Activated CD4-positive, alpha-beta T cell treated with anti-CD3 and anti-CD28 coated beads, Interleukin-2, amount 50 U/mL, for 1 hour (primary cell): ENCODE data around the gene ABCA7.

ENCODE experiments used
- DNase-seq: peaks from one replicate; pipeline ENCODE4 v3.0.0-alpha.2; 2020

The ABCA7 gene

GRCh38 chr19:1060689-1061088 lies 20.8 kb downstream of the ABCA7 start:
- DNase-seq = no peak

- DNase-seq = no peak
Observed at GRCh38 chr19:1061987-1062386, 22.1 kb downstream of the ABCA7 start.

GRCh38 chr19:1062387-1063029 lies 22.6 kb downstream of the ABCA7 start:
- no peak for DNase-seq

GRCh38 chr19:1063030-1063908 lies 23.4 kb downstream of the ABCA7 start:
- DNase-seq = peak; percentile 69

GRCh38 chr19:1063909-1064660 lies 24.2 kb downstream of the ABCA7 start:
- DNase-seq = no peak

GRCh38 chr19:1064661-1065605 lies 25.0 kb downstream of the ABCA7 start:
- DNase-seq = peak; percentile 74

GRCh38 chr19:1065606-1066109 lies 25.8 kb downstream of the ABCA7 start:
- DNase-seq = no peak

- no peak for DNase-seq
Observed at GRCh38 chr19:1066251-1066747, 26.4 kb downstream of the ABCA7 start.

- peak; percentile 80 for DNase-seq
Observed at GRCh38 chr19:1066748-1067340, 26.9 kb downstream of the ABCA7 start, which contains the start of gene ARHGAP45. ARHGAP45 (plus strand) TSS chr19:1067167; CDS start chr19:1067406, 239 bp downstream.

GRCh38 chr19:1067341-1067957 lies 27.5 kb downstream of the ABCA7 start:
- peak; percentile 68 for DNase-seq

GRCh38 chr19:1068009-1069001 lies 28.4 kb downstream of the ABCA7 start:
- peak; percentile 68 for DNase-seq

- peak; percentile 70 for DNase-seq
Observed at GRCh38 chr19:1069009-1069779, 29.3 kb downstream of the ABCA7 start.

- no peak for DNase-seq
Observed at GRCh38 chr19:1070576-1070930, 30.6 kb downstream of the ABCA7 start.

- no peak for DNase-seq
Observed at GRCh38 chr19:1070931-1071791, 31.3 kb downstream of the ABCA7 start.

GRCh38 chr19:1072371-1073015 lies 32.6 kb downstream of the ABCA7 start:
- DNase-seq = no peak

- DNase-seq = no peak
Observed at GRCh38 chr19:1073063-1073955, 33.4 kb downstream of the ABCA7 start.
